ENCODE results near the gene TGM6. TPM values are rescaled to one million over a fixed set of nuclear protein-coding genes. Genes with fewer than 3 reads are reported as not detected.

Gene TGM6
- total RNA-seq, 4 donors from 2014 or later: not detected

DNA sequence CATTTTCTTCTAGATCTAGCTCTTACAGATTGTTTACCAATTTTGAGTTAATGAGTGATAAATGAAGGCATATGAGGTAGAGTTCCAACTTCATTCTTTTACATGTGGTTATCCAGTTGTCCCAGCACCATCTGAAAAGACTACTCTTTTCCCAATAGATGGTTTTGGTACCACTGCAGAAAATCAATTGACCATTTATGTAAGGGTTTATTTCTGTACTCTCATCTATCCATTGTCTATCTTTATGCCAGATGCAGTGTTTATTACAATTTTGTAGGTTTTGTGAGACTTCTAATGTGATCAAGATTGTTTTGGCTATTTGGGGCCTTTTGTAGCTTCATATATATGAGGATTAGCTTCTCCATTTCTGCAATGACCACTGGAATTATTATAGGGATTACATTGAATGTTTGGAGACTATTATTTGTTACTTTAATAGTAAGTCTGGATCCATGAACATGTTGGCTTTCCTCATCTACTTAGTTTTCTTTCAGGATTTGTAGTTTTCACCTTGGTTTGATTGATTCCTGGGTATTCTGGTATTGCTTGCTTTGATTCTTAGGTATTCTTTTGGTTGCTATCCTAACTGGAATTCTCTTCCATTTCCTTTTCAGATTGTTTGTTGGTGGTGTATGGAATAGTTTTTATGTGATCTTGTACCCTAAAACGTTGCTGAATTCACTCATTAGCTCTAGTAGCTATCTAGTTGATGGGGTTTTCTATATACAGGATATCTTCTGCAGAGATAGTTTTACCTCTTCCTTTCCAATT lies 79.5 kb downstream of the TGM6 start:
- no peak for TF ChIP-seq POLR2A (IDR thresholded peaks at IDR 0.05)
- TF ChIP-seq, protein P1, sequence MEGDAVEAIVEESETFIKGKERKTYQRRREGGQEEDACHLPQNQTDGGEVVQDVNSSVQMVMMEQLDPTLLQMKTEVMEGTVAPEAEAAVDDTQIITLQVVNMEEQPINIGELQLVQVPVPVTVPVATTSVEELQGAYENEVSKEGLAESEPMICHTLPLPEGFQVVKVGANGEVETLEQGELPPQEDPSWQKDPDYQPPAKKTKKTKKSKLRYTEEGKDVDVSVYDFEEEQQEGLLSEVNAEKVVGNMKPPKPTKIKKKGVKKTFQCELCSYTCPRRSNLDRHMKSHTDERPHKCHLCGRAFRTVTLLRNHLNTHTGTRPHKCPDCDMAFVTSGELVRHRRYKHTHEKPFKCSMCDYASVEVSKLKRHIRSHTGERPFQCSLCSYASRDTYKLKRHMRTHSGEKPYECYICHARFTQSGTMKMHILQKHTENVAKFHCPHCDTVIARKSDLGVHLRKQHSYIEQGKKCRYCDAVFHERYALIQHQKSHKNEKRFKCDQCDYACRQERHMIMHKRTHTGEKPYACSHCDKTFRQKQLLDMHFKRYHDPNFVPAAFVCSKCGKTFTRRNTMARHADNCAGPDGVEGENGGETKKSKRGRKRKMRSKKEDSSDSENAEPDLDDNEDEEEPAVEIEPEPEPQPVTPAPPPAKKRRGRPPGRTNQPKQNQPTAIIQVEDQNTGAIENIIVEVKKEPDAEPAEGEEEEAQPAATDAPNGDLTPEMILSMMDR (IDR thresholded peaks at IDR 0.05): no peak
- no peak for DNase-seq
- H3K27ac ChIP-seq: no peak overlapping the region
- H3K36me3 ChIP-seq: peaks cover 46 to 59% of the 10 kb centered on the region in 2 donors
- WGBS, 2 donors: 79 to 87% methylated on average over 1 of the region's 1 CpG
- H3K4me1 ChIP-seq: no peaks in the 10 kb centered on the region
- intact Hi-C loops (cut with DNase I): loop anchor here (10.0 kb wide), 1 partner anchor 255 kb away; no protein-coding TSS in a partner anchor
- H3K4me3 ChIP-seq (replicated peaks in 1 of 3): no peak overlapping the region
- H3K27me3 ChIP-seq: no peaks in the 10 kb centered on the region
- no peaks in the 10 kb centered on the region for H3K9me3 ChIP-seq

DNA sequence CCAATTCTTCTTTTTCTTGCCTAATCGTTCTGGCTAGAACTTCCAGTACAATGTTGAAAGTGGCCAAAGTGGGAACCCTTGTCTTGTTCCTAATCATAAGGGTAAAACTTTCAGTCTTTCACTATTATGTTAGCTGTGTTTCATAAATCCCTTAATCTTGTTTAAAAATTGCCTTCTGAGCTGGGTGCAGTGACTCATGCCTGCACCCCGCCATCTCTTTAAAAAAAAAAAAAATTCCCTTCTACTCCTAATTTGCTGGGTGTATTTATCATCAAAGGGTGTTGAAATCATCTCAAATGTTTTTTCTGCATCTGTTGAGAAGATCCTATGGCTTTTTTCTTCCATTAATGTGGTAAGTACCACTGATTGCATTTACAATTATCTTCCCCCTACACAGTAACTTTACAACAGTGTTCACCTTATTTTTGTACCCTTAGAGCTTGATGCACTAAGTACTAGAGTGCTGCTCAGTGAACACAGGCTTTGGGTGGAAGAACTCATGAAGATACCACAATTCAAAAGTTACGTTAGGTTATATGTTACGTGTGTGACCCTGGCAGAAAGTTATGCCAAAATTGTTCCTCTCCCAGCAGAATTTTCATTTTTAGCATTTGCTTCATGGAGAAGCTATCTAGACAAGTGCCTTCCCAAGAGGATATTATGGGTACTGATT lies 80.2 kb downstream of the TGM6 start:
- no peak overlapping the region for H3K4me3 ChIP-seq (replicated peaks in 1 of 3)
- no peak for TF ChIP-seq POLR2A (IDR thresholded peaks at IDR 0.05)
- TF ChIP-seq, protein P1 (IDR thresholded peaks at IDR 0.05): no peak
- H3K36me3 ChIP-seq: peaks cover 54 to 66% of the 10 kb centered on the region in 2 donors
- DNase-seq: no peak
- H3K9me3 ChIP-seq: no peaks in the 10 kb centered on the region
- H3K27ac ChIP-seq: no peak overlapping the region
- intact Hi-C loops (cut with DNase I): no loop called here
- no peaks in the 10 kb centered on the region for H3K4me1 ChIP-seq
- no peaks in the 10 kb centered on the region for H3K27me3 ChIP-seq
- WGBS, 2 donors: 94 to 98% methylated on average over 4 of the region's 4 CpGs

DNA sequence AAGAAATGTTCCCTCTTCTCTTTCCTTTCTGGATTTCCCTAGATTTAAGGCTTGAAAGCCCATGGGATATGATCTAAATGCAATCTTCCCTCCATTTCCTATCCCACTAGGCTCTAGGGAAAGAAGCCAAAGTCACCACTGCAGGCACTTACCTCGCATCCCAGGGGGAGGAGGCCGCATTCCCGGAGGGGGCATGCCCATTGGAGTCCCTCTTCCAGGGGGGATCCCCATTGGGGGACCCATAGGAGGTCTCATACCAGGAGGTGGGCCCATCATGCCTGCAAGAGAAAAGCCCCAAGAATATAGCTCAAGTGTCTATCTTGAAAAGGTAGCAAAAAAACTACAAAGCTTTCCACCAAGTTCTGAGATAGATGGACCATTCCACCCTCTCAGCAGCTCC lies 81.8 kb downstream of the TGM6 start:
- H3K36me3 ChIP-seq: peaks cover 67 to 75% of the 10 kb centered on the region in 2 donors
- H3K27ac ChIP-seq: no peak overlapping the region
- intact Hi-C loops (cut with DNase I): no loop called here
- TF ChIP-seq, protein P1 (IDR thresholded peaks at IDR 0.05): no peak
- TF ChIP-seq POLR2A (IDR thresholded peaks at IDR 0.05): no peak
- no peaks in the 10 kb centered on the region for H3K4me1 ChIP-seq
- WGBS, 2 donors: 87 to 96% methylated on average over 3 of the region's 3 CpGs
- H3K27me3 ChIP-seq: no peaks in the 10 kb centered on the region
- H3K9me3 ChIP-seq: no peaks in the 10 kb centered on the region
- no peak overlapping the region for H3K4me3 ChIP-seq (replicated peaks in 1 of 3)
- no peak for DNase-seq

DNA sequence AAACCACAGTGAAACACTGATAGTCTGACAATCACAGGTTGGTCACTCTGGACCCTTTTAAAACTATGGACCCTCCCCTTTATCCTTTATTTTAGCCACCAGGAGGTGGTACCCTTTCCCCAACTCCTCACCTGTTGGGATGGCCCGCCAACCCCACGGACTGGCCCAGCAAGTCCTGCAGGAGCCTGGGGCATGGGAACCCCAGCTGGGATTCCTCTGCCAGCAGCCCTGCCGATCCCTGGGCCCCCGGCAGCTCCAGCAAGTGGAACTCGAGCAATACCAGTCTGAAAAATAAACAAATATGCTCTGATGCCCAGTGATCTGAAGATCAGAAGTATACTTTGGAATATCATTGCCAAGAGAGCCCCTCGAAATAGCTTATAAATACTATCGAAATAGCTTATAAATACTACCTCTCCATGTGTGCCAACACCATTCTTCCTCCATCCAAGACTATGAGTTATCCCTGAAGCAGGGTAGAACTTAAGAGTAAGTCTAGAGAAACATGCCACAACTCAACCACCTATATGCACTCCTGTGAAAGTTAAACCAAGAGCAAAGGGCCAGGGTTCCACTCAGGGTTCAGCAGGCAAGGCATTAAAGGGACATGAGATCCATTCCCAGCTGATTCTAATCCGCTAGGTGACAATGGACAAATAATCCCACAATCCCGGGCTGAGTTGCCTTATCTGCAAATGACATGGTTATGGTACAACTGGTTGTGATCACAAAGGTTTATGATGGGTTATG lies 83.1 kb downstream of the TGM6 start:
- Histone ChIP-seq H3K27me3 (no peaks in the 10 kb centered on the region), H3K36me3 (peaks cover 69 to 76% of the 10 kb centered on the region in 2 donors), H3K4me3 (replicated peaks in 1 of 3) (no peak overlapping the region), H3K9me3 (no peaks in the 10 kb centered on the region), H3K4me1 (peaks cover 0 to 5% of the 10 kb centered on the region in 2 donors), H3K27ac (no peak overlapping the region)
- intact Hi-C loops (cut with DNase I): no loop called here
- 88 to 91% methylated on average over 9 of the region's 9 CpGs for WGBS, 2 donors
- DNase-seq: no peak
- TF ChIP-seq, protein P1 (IDR thresholded peaks at IDR 0.05): no peak
- TF ChIP-seq POLR2A (IDR thresholded peaks at IDR 0.05): no peak
